Hepatocyte (in vitro differentiated cells): ENCODE results near the gene WDR19.

ENCODE experiments used
- EZH2 ChIP-seq: fragments of 200-600 bp; sonication (generic); IDR thresholded peaks from 2 replicates; pipeline ENCODE4 v1.6.1; 2016; ENCODE audit warnings: antibody characterized with exemption, mild to moderate bottlenecking, borderline replicate concordance
- TF ChIP-seq, protein P1 (sequence below): fragments of 200-600 bp; sonication (generic); IDR thresholded peaks from 2 replicates; pipeline ENCODE4 v1.5.1; 2016; ENCODE audit warnings: antibody characterized with exemption, mild to moderate bottlenecking; ENCODE audit not compliant: poor library complexity

DNA sequence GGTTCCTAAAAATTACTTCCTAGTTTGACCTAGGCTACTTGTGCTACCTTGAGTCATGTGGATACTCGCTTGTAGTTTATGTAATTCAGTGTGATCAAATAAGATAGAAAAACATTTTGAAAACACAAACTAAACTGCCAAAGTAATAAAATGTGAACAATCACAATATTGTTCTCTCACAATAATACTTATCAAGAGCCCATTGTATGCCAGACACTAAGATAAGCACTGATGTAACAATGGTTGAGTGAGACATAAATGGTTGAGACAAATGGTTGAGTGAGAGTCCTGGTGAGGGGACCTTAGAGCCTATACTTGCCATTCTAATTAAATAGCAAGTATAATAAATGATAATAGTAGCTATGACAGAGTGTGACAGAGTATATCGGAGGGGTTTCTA, 142.1 kb downstream of the WDR19 start:
- TF ChIP-seq, protein P1, sequence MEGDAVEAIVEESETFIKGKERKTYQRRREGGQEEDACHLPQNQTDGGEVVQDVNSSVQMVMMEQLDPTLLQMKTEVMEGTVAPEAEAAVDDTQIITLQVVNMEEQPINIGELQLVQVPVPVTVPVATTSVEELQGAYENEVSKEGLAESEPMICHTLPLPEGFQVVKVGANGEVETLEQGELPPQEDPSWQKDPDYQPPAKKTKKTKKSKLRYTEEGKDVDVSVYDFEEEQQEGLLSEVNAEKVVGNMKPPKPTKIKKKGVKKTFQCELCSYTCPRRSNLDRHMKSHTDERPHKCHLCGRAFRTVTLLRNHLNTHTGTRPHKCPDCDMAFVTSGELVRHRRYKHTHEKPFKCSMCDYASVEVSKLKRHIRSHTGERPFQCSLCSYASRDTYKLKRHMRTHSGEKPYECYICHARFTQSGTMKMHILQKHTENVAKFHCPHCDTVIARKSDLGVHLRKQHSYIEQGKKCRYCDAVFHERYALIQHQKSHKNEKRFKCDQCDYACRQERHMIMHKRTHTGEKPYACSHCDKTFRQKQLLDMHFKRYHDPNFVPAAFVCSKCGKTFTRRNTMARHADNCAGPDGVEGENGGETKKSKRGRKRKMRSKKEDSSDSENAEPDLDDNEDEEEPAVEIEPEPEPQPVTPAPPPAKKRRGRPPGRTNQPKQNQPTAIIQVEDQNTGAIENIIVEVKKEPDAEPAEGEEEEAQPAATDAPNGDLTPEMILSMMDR: no peak
- no peak for TF ChIP-seq EZH2
